Sigmoid colon (tissue), 7 donors: ENCODE data around the gene B4GALNT3. TPM values are rescaled to one million over a fixed set of nuclear protein-coding genes. Genes with fewer than 3 reads are reported as not detected.
A peak's percentile ranks its signal among the peaks of the same experiment; 100 is the strongest.

Experiments used
- DNase-seq: peaks from one replicate; pipeline ENCODE4 v3.0.0-alpha.2; 2019
- H3K27ac ChIP-seq, 4 donors: fragments of 200-600 bp; sonication (generic); one replicate each; pipeline ENCODE4 v1.5.1; 2016 to 2019; ENCODE audit warnings: mild to moderate bottlenecking in 1 of 4
- H3K27me3 ChIP-seq, 3 donors: fragments of 200-600 bp; sonication (generic); one replicate each; pipeline ENCODE4 v1.5.1; 2019; ENCODE audit warnings: mild to moderate bottlenecking in 1 of 3
- H3K36me3 ChIP-seq, 4 donors: fragments of 200-600 bp; sonication (generic); one replicate each; pipeline ENCODE4 v1.5.1; 2016 to 2019
- H3K4me1 ChIP-seq, 4 donors: fragments of 200-600 bp; sonication (generic); one replicate each; pipeline ENCODE4 v1.5.1; 2017 to 2019
- H3K4me3 ChIP-seq, 4 donors: fragments of 200-600 bp; sonication (generic); one replicate each; pipeline ENCODE4 v1.5.1; 2017 to 2019; ENCODE audit warnings: mild to moderate bottlenecking in 2 of 4, moderate library complexity in 1 of 4
- H3K9me3 ChIP-seq, 4 donors: fragments of 200-600 bp in 3 of 4; sonication (generic) in 3 of 4; one replicate each; pipeline versions ENCODE4 v1.5.1 to v1.6.1; 2013 to 2019
- CTCF ChIP-seq, 4 experiments: fragments of 450-650 bp in 3 of 4; fragments of 200-600 bp in 1 of 4; IDR thresholded peaks; one replicate each; pipeline ENCODE4 v1.5.1; 2016 to 2019; ENCODE audit warnings: antibody characterized with exemption in 4 of 4, mild to moderate bottlenecking in 3 of 4, moderate library complexity in 2 of 4
- EP300 ChIP-seq, 4 donors: sonication (generic); formaldehyde crosslinking; IDR thresholded peaks; one replicate each; pipeline ENCODE4 v1.6.1; 2017; ENCODE audit warnings: antibody characterized with exemption in 4 of 4
- POLR2A ChIP-seq, 2 donors: fragments of 450-650 bp; IDR thresholded peaks; one replicate each; pipeline ENCODE4 v1.6.1; 2016; ENCODE audit warnings: antibody characterized with exemption in 2 of 2, mild to moderate bottlenecking in 2 of 2, moderate library complexity in 2 of 2
- POLR2AphosphoS5 ChIP-seq, 4 donors: sonication (generic); formaldehyde crosslinking; IDR thresholded peaks; one replicate each; pipeline ENCODE4 v1.6.1; 2017; ENCODE audit warnings: antibody characterized with exemption in 4 of 4
- WGBS, 2 donors: extraction: QIAGEN DNeasy Blood & Tissue Kit; methylation state at CpG; one replicate each; pipeline ENCODE4 v1.1.7; 2013; 5-methylcytosine and 5-hydroxymethylcytosine counted together
- intact Hi-C: fragments of 100-400 bp; cut with DNase I; formaldehyde crosslinking; loops from one replicate; pipeline ENCODE4 v1.15.1; 2023
- polyA plus RNA-seq, 3 donors: library from polyadenylated mRNA; stranded (reverse); fragments of 200-250 nt; gene quantifications; one replicate each; pipeline ENCODE4 v1.2.3, GENCODE V29; 2013
- total RNA-seq, 4 donors: library from RNA; depleted of rRNA; stranded (reverse); fragments of >200 nt; gene quantifications; one replicate each; pipeline ENCODE4 v1.1.0, GENCODE V29; 2016
- donor health status: healthy with polysubstance abuse.
- donor health status: Bipolar disorder and iron deficiency.
- donor health status: healthy.

B4GALNT3 gene
- total and polyA plus RNA-seq, 7 donors: under 0.01 to 74.2 (median 0.36) TPM

GRCh38 chr12:569803-570434 lies 110.2 kb downstream of the B4GALNT3 start:
- Histone ChIP-seq H3K36me3 (no peaks in the 10 kb centered on the region), H3K4me1 (peaks cover 0 to 32% (median 24%) of the 10 kb centered on the region in 4 donors), H3K27ac (peak overlapping the region; percentile 88 to 91 (median 90)), H3K4me3 (peak overlapping the region; percentile 49 to 67 (median 62)), H3K27me3 (no peaks in the 10 kb centered on the region), H3K9me3 (no peaks in the 10 kb centered on the region)
- intact Hi-C loops: loop anchor here (1.0 to 10.0 kb wide), 6 partner anchors 73 to 1025 kb away; partner anchors contain the start of genes FBXL14 and RAD52
- WGBS, 2 donors: 1 to 3% methylated on average over 44 of the region's 44 CpGs
- TF ChIP-seq EP300 (IDR thresholded peaks at IDR 0.05): no peak
- peak; percentile 84 to 94 (median 90) for TF ChIP-seq CTCF (IDR thresholded peaks at IDR 0.05)
- no peak for TF ChIP-seq POLR2A (IDR thresholded peaks at IDR 0.05)
- TF ChIP-seq POLR2AphosphoS5 (IDR thresholded peaks at IDR 0.05): peak in 3 of 4 donors; percentile 28 to 62 (median 50)
- DNase-seq: peak; percentile 93

- TF ChIP-seq POLR2A (IDR thresholded peaks at IDR 0.05) (peak; percentile 33 to 58), POLR2AphosphoS5 (IDR thresholded peaks at IDR 0.05) (peak; percentile 61 to 84 (median 78)), EP300 (IDR thresholded peaks at IDR 0.05) (no peak), CTCF (IDR thresholded peaks at IDR 0.05) (no peak)
- DNase-seq: peak; percentile 91
- Histone ChIP-seq H3K9me3 (no peaks in the 10 kb centered on the region), H3K27ac (peak overlapping the region; percentile 88 to 91 (median 90)), H3K4me1 (peaks cover 0 to 37% (median 30%) of the 10 kb centered on the region in 4 donors), H3K27me3 (no peaks in the 10 kb centered on the region), H3K4me3 (peak overlapping the region; percentile 49 to 67 (median 62)), H3K36me3 (no peaks in the 10 kb centered on the region)
- intact Hi-C loops: loop anchor here (2.0 to 10.0 kb wide), 2 partner anchors 72 to 1024 kb away; partner anchors contain the start of gene FBXL14
- 7 to 38% methylated on average over 22 of the region's 22 CpGs for WGBS, 2 donors
Measured at GRCh38 chr12:570435-570920, 110.7 kb downstream of the B4GALNT3 start.

- 11 to 57% methylated on average over 22 of the region's 22 CpGs for WGBS, 2 donors
- Histone ChIP-seq H3K36me3 (no peaks in the 10 kb centered on the region), H3K4me1 (peaks cover 0 to 44% (median 36%) of the 10 kb centered on the region in 4 donors), H3K27me3 (no peaks in the 10 kb centered on the region), H3K4me3 (peak overlapping the region; percentile 49 to 67 (median 62)), H3K27ac (peak overlapping the region; percentile 88 to 91 (median 90)), H3K9me3 (no peaks in the 10 kb centered on the region)
- TF ChIP-seq POLR2AphosphoS5 (IDR thresholded peaks at IDR 0.05) (peak in 3 of 4 donors; percentile 9 to 33 (median 31)), CTCF (IDR thresholded peaks at IDR 0.05) (no peak)
- intact Hi-C loops: loop anchor here (2.0 to 10.0 kb wide), 2 partner anchors 72 to 1024 kb away; partner anchors contain the start of gene FBXL14
- DNase-seq: peak; percentile 93
Measured at GRCh38 chr12:570921-571794, 111.4 kb downstream of the B4GALNT3 start.

- Histone ChIP-seq H3K27ac (peak overlapping the region; percentile 88 to 91 (median 90)), H3K9me3 (no peaks in the 10 kb centered on the region), H3K27me3 (no peaks in the 10 kb centered on the region), H3K4me3 (no peak overlapping the region), H3K4me1 (peaks cover 0 to 49% (median 41%) of the 10 kb centered on the region in 4 donors), H3K36me3 (no peaks in the 10 kb centered on the region)
- TF ChIP-seq POLR2A (IDR thresholded peaks at IDR 0.05) (no peak), POLR2AphosphoS5 (IDR thresholded peaks at IDR 0.05) (no peak), EP300 (IDR thresholded peaks at IDR 0.05) (no peak), CTCF (IDR thresholded peaks at IDR 0.05) (no peak)
- DNase-seq: peak; percentile 65
- intact Hi-C loops: loop anchor here (2.0 to 10.0 kb wide), 2 partner anchors 71 to 1023 kb away; partner anchors contain the start of gene FBXL14
- whole genome bisulfite sequencing, 2 donors: 64 to 79% methylated on average over 19 of the region's 19 CpGs
Measured at GRCh38 chr12:571795-572531, 112.2 kb downstream of the B4GALNT3 start.
